IMR-90 (cell line): ENCODE results near the gene BTBD9. TPM values are rescaled to one million over a fixed set of nuclear protein-coding genes. Genes with fewer than 3 reads are reported as not detected.

ENCODE experiments used
- ATAC-seq: fragments of 200-7000 bp; cut with Tn5 transposase; 2 replicates; pipeline ENCODE4 v1.9.1; 2020; ENCODE audit warnings: low read depth, mild to moderate bottlenecking, moderate library complexity
- BruUV-seq: library from RNA; stranded (reverse); fragments of 400-500 nt; replicated peaks from 2 replicates; lab custom pipeline; 2021; lab: Mats Ljungman, UMichigan
- CTCF ChIA-PET: fragments of 300-600 bp; formaldehyde crosslinking; extraction: SDS; loops from one replicate; lab custom pipeline; 2021; ENCODE audit warnings: antibody characterized with exemption; lab: Yijun Ruan, JAX
- POLR2A ChIA-PET: fragments of 300-600 bp; sonication (Branson Sonifier 250); formaldehyde crosslinking; loops from one replicate; lab custom pipeline; 2022; ENCODE audit warnings: antibody characterized with exemption; ENCODE audit not compliant: unreplicated experiment; lab: Charles Lee
- DNase-seq: peaks from one replicate; pipeline ENCODE4 v3.0.0; 2013
- H2AFZ ChIP-seq: replicated peaks from 2 replicates; pipeline ENCODE3; 2013; ENCODE audit warnings: low read length, mild to moderate bottlenecking; ENCODE audit not compliant: poor library complexity
- H2AK5ac ChIP-seq: 2 replicates; pipeline ENCODE4 v1.6.1; 2013; ENCODE audit warnings: low read depth, low read length, inconsistent platforms
- H2AK9ac ChIP-seq: replicated peaks from 2 replicates; pipeline ENCODE3; 2013; ENCODE audit warnings: mild to moderate bottlenecking, low read depth, low read length, moderate library complexity; ENCODE audit not compliant: poor library complexity
- H2BK120ac ChIP-seq: 2 replicates; pipeline ENCODE4 v1.6.1; 2013; ENCODE audit warnings: low read depth, low read length, inconsistent platforms
- H2BK15ac ChIP-seq: 3 replicates; pipeline ENCODE4 v1.6.1; 2013; ENCODE audit warnings: low read depth, low read length, inconsistent platforms
- H2BK20ac ChIP-seq: 2 replicates; pipeline ENCODE4 v1.6.1; 2013; ENCODE audit warnings: low read depth, mild to moderate bottlenecking, inconsistent platforms, low read length, moderate library complexity
- H2BK5ac ChIP-seq: 2 replicates; pipeline ENCODE4 v1.6.1; 2013; ENCODE audit warnings: mild to moderate bottlenecking, low read depth, low read length, inconsistent platforms; ENCODE audit not compliant: poor library complexity, severe bottlenecking
- H3K14ac ChIP-seq: replicated peaks from 2 replicates; pipeline ENCODE4 v1.6.1; 2013; ENCODE audit warnings: low read depth, low read length, inconsistent platforms
- H3K18ac ChIP-seq: 2 replicates; pipeline ENCODE4 v1.6.1; 2013; ENCODE audit warnings: low read depth, low read length, control low read depth
- H3K23ac ChIP-seq: 2 replicates; pipeline ENCODE4 v1.6.1; 2013; ENCODE audit warnings: low read depth, low read length, inconsistent platforms
- H3K27ac ChIP-seq: 2 replicates; pipeline ENCODE4 v1.5.1; 2013; ENCODE audit warnings: mild to moderate bottlenecking, control low read depth, low read length; ENCODE audit not compliant: insufficient read depth
- H3K27me3 ChIP-seq: 2 replicates; pipeline ENCODE4 v1.6.1; 2013; ENCODE audit warnings: low read length; ENCODE audit not compliant: control insufficient read depth, insufficient read depth
- H3K36me3 ChIP-seq: 2 replicates; pipeline ENCODE4 v1.6.1; 2013; ENCODE audit warnings: low read length, mixed read lengths; ENCODE audit not compliant: control insufficient read depth, insufficient read depth
- H3K4ac ChIP-seq: 2 replicates; pipeline ENCODE4 v1.6.1; 2013; ENCODE audit warnings: low read depth, low read length, inconsistent platforms
- H3K4me1 ChIP-seq: 2 replicates; pipeline ENCODE4 v1.6.1; 2013; ENCODE audit warnings: low read length, mixed read lengths; ENCODE audit not compliant: control insufficient read depth, insufficient read depth
- H3K4me2 ChIP-seq: 2 replicates; pipeline ENCODE4 v1.6.1; 2013; ENCODE audit warnings: low read depth, mild to moderate bottlenecking, control low read depth, low read length, moderate library complexity
- H3K4me3 ChIP-seq: 2 replicates; pipeline ENCODE4 v1.5.1; 2013; ENCODE audit warnings: low read depth, mild to moderate bottlenecking, control low read depth, low read length, moderate library complexity; ENCODE audit not compliant: insufficient read depth
- H3K56ac ChIP-seq: 2 replicates; pipeline ENCODE4 v1.6.1; 2013; ENCODE audit warnings: low read length, inconsistent platforms; ENCODE audit not compliant: insufficient read depth; ENCODE audit errors: extremely low read depth
- H3K79me1 ChIP-seq, 2 experiments: 2 replicates each; pipeline ENCODE4 v1.6.1; 2013; ENCODE audit warnings: low read length in 2 of 2, inconsistent platforms in 1 of 2, low read depth in 1 of 2
- H3K9ac ChIP-seq: 2 replicates; pipeline ENCODE4 v1.6.1; 2013; ENCODE audit warnings: low read depth, low read length, control low read depth
- H3K9me1 ChIP-seq: 2 replicates; pipeline ENCODE4 v1.6.1; 2013; ENCODE audit warnings: low read length, inconsistent platforms; ENCODE audit not compliant: insufficient read depth
- H3K9me3 ChIP-seq: 2 replicates; pipeline ENCODE4 v1.6.1; 2013; ENCODE audit warnings: low read length; ENCODE audit not compliant: control insufficient read depth, insufficient read depth
- H4K20me1 ChIP-seq: 2 replicates; pipeline ENCODE4 v1.6.1; 2013; ENCODE audit warnings: low read length, inconsistent platforms; ENCODE audit not compliant: insufficient read depth
- H4K5ac ChIP-seq: 2 replicates; pipeline ENCODE4 v1.6.1; 2013; ENCODE audit warnings: mild to moderate bottlenecking, low read depth, low read length, control low read depth
- H4K8ac ChIP-seq, 2 experiments: 2 replicates each; pipeline ENCODE4 v1.6.1; 2013; ENCODE audit warnings: low read depth in 2 of 2, low read length in 2 of 2, control low read depth in 1 of 2, inconsistent platforms in 1 of 2
- H4K91ac ChIP-seq: 2 replicates; pipeline ENCODE4 v1.6.1; 2013; ENCODE audit warnings: low read depth, low read length, inconsistent platforms; ENCODE audit not compliant: insufficient read depth
- CHD1 ChIP-seq: IDR thresholded peaks from 2 replicates; pipeline ENCODE4 v1.6.1; 2012; ENCODE audit warnings: low read depth, low read length, improper control_type of control experiment
- FOS ChIP-seq: fragments of 150-350 bp; IDR thresholded peaks from 2 replicates; pipeline ENCODE4 v1.6.1; 2016; ENCODE audit warnings: low read depth, low read length
- MAFK ChIP-seq: IDR thresholded peaks from 2 replicates; pipeline ENCODE4 v1.6.1; 2012; ENCODE audit warnings: low read depth, low read length, improper control_type of control experiment
- MXI1 ChIP-seq: IDR thresholded peaks from 2 replicates; pipeline ENCODE4 v1.6.1; 2012; ENCODE audit warnings: low read depth, mild to moderate bottlenecking, low read length, moderate library complexity, borderline replicate concordance
- NFE2L2 ChIP-seq: fragments of 150-350 bp; IDR thresholded peaks from 2 replicates; pipeline ENCODE4 v1.6.1; 2016; ENCODE audit warnings: low read depth, mild to moderate bottlenecking, low read length
- RAD21 ChIP-seq: IDR thresholded peaks from 2 replicates; pipeline ENCODE4 v1.6.1; 2012; ENCODE audit warnings: low read length, improper control_type of control experiment
- RCOR1 ChIP-seq: IDR thresholded peaks from 2 replicates; pipeline ENCODE4 v1.6.1; 2012; ENCODE audit warnings: mild to moderate bottlenecking, low read length, improper control_type of control experiment; ENCODE audit not compliant: insufficient replicate concordance
- RFX5 ChIP-seq: IDR thresholded peaks from 2 replicates; pipeline ENCODE4 v1.8.0; 2012; ENCODE audit warnings: low read depth, mild to moderate bottlenecking, low read length, moderate library complexity
- WGBS, 2 experiments: methylation state at CpG; one replicate each; pipeline versions ENCODE4 v1.1.5 to v1.1.7; 2013; ENCODE audit warnings: missing lambda C conversion rate in 2 of 2; ENCODE audit not compliant: insufficient read length in 1 of 2; ENCODE audit errors: extremely low coverage in 2 of 2; 5-methylcytosine and 5-hydroxymethylcytosine counted together
- dilution Hi-C: fragments of 300-500 bp; cut with HindIII; formaldehyde crosslinking; loops from one replicate; pipeline ENCODE4 v1.14.3; 2018; ENCODE audit warnings: low sequenced_read_pairs; ENCODE audit not compliant: unreplicated experiment
- in situ Hi-C: fragments of 300-500 bp; cut with MboI; formaldehyde crosslinking; loops from 3 replicates; pipeline ENCODE4 v1.14.3; 2019; ENCODE audit warnings: low sequenced_read_pairs, inconsistent platforms, mixed read lengths
- intact Hi-C: fragments of 100-400 bp; cut with micrococcal nuclease; formaldehyde crosslinking; loops from 2 replicates; pipeline ENCODE4 v1.10.0; 2022
- polyA plus RNA-seq, 3 experiments: library from polyadenylated mRNA; depleted of rRNA; stranded (reverse); fragments of >200 nt; gene quantifications; 2 replicates each; pipeline ENCODE4 v1.2.3, GENCODE V29; 2012; ENCODE audit warnings: low replicate concordance in 1 of 3
- total RNA-seq: library from RNA; depleted of rRNA; stranded (reverse); fragments of >200 nt; gene quantifications from 2 replicates; pipeline ENCODE4 v1.2.3, GENCODE V29; 2012
- TF ChIP-seq, protein P1 (sequence below): fragments of 150-350 bp; IDR thresholded peaks from 2 replicates; pipeline ENCODE4 v1.6.1; 2017; ENCODE audit warnings: mild to moderate bottlenecking, antibody characterized with exemption, low read length, low read depth
- TF ChIP-seq, protein P2 (sequence below): conservative IDR thresholded peaks from 2 replicates; pipeline ENCODE4 v1.5.1; 2012; ENCODE audit warnings: mild to moderate bottlenecking, low read depth, low read length, improper control_type of control experiment

Gene BTBD9
- total and polyA plus RNA-seq, 2 of the 4 experiments (the other 2 are of a cell fraction): 4.1 to 22.0 TPM

DNA sequence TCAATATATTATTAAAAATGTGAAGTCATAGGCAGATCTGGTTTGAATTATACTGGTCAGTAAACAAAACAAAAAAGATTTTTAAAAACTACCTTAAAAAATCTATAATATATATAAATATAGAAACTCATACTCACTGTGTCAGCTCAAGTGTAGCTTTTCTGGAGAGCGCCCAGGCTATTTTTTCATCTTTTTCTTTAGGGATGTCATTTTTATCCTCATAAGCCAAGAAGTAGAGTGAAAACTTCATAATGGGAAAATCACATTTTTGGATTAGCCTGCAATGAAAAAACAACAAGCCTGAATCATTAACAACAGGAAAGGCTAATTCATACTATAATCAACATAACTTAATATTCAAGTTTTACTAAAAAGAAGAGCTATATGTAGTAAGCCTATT, 44.5 kb upstream of the BTBD9 start:
- POLR2A ChIA-PET: no interaction called here
- WGBS, 2 experiments: no CpG with 5 or more reads among the region's 1 CpG

More for the DNA sequence above, 44.5 kb upstream of the BTBD9 start:
- Histone ChIP-seq H4K8ac (no peak overlapping the region), H2AK9ac (no peak overlapping the region), H3K18ac (no peak overlapping the region), H3K79me1 (peaks cover 12 to 30% of the 10 kb centered on the region in 2 experiments), H2BK120ac (no peak overlapping the region), H2BK15ac (no peak overlapping the region), H3K9me1 (peaks cover 15% of the 10 kb centered on the region), H3K27ac (no peak overlapping the region), H2AK5ac (no peak overlapping the region), H4K91ac (no peak overlapping the region), H4K20me1 (peaks cover 16% of the 10 kb centered on the region), H3K9me3 (no peaks in the 10 kb centered on the region), H3K4me1 (peaks cover 7% of the 10 kb centered on the region; the same call in 1 of the 2 replicates), H3K27me3 (no peaks in the 10 kb centered on the region), H3K23ac (no peak overlapping the region), H3K9ac (no peak overlapping the region), H2BK5ac (no peak overlapping the region), H3K36me3 (peaks cover 9% of the 10 kb centered on the region), H3K4me3 (no peak overlapping the region), H2BK20ac (no peak overlapping the region), H3K4ac (no peak overlapping the region), H4K5ac (no peak overlapping the region), H2AFZ (no peak overlapping the region), H3K4me2 (no peak overlapping the region), H3K56ac (no peak overlapping the region), H3K14ac (no peak overlapping the region)
- dilution Hi-C loops (no loop called here), in situ Hi-C loops (no loop called here), intact Hi-C loops (no loop called here)
- no peak for DNase-seq
- CTCF ChIA-PET: no interaction called here
- TF ChIP-seq MXI1 (no peak), MAFK (no peak), RFX5 (no peak), RAD21 (no peak), CHD1 (no peak), FOS (no peak), NFE2L2 (no peak), RCOR1 (no peak)
- TF ChIP-seq, protein P1, sequence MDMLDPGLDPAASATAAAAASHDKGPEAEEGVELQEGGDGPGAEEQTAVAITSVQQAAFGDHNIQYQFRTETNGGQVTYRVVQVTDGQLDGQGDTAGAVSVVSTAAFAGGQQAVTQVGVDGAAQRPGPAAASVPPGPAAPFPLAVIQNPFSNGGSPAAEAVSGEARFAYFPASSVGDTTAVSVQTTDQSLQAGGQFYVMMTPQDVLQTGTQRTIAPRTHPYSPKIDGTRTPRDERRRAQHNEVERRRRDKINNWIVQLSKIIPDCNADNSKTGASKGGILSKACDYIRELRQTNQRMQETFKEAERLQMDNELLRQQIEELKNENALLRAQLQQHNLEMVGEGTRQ: no peak
- TF ChIP-seq, protein P2, sequence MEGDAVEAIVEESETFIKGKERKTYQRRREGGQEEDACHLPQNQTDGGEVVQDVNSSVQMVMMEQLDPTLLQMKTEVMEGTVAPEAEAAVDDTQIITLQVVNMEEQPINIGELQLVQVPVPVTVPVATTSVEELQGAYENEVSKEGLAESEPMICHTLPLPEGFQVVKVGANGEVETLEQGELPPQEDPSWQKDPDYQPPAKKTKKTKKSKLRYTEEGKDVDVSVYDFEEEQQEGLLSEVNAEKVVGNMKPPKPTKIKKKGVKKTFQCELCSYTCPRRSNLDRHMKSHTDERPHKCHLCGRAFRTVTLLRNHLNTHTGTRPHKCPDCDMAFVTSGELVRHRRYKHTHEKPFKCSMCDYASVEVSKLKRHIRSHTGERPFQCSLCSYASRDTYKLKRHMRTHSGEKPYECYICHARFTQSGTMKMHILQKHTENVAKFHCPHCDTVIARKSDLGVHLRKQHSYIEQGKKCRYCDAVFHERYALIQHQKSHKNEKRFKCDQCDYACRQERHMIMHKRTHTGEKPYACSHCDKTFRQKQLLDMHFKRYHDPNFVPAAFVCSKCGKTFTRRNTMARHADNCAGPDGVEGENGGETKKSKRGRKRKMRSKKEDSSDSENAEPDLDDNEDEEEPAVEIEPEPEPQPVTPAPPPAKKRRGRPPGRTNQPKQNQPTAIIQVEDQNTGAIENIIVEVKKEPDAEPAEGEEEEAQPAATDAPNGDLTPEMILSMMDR: no peak
- BruUV-seq: no TSS peak
- ATAC-seq: no peak
